HTR-8/SVneo (cell line): ENCODE results near the gene SLC35B2.

Experiments
- DNase-seq: peaks from one replicate; pipeline ENCODE4 v3.0.0; 2011; ENCODE audit warnings: low spot score, mixed read lengths; ENCODE audit not compliant: insufficient read length
- FAIRE-seq: peaks from 2 replicates; lab custom pipeline; 2011; peaks lifted over from hg19 to GRCh38; lab: Jason Lieb, UNC

Gene SLC35B2

GRCh38 chr6:44286747-44287146 is 29.4 kb upstream of the SLC35B2 start:
- DNase-seq (no peak), FAIRE-seq (no peak)

DNA sequence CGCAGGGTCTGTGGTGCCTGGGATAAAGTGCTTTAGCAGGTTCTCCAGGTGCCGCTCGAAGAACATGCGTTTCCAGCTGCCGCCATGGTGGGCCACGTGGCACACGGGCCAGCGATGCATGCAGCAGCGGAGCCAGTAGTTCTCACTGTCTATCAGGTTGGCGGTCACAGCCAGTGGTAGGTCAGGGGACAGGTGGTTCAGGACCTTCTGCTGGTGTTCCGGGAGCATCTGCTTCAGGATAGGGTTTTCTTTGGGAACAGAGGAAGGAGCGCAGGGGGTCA is 28.9 kb upstream of the SLC35B2 start:
- DNase-seq = no peak
- FAIRE-seq = no peak

DNA sequence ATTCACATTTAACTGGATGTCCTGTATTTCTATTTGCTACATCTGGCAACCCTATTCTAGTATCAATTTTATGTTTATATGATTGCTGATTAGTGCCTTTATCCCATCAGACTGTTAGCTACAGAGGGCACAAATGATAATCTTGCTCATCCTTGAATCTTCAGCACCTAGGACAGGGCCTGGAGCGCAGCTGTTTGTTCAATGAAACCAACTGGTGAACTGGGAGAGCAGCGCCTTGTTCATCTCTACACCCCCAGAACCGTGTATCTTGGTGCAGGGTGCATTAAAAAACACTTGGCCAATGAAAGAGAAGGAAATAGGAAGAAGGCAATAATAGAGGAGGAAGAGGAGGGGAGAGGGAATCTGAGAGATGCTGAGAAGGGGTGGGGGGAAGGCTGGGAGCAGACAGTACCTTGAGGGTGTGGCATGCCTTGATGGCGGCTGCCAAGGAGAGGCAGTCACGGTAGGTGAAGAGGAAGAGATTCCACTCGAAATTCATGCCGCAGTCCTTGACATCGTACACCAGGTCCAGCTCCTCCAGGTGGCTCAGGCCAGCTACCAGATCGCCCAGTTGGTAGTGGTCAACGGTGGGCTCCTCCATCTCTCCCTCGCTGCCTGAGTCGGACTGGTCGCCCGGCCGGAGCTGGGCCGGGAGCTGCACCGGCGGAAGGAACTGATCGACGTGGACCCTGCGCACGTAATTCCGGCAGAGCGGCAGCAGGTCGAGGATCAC is 28.4 kb upstream of the SLC35B2 start:
- FAIRE-seq (no peak), DNase-seq (no peak)

GRCh38 chr6:44284867-44285266 is 27.5 kb upstream of the SLC35B2 start:
- FAIRE-seq (no peak), DNase-seq (no peak)

DNA sequence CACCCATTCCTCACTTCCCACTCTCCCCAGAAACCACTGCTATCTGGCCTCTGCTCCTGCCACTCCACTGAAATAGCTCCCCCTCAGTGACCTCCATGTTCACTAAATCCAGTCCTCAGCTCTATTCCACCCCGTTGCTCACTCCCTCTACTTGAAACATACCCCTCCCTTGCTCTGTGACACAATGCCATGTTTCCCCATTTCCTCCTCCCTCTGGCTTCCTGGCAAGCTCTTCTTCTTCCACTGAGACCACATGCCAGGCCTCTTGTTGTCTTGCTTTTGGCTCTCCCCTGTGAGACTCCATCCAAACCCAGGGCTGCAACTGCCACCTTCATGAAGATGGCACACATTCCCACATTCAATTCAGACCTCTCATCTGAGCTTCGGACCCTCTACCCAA is 26.8 kb upstream of the SLC35B2 start:
- DNase-seq (no peak), FAIRE-seq (no peak)

GRCh38 chr6:44278774-44279697 is 21.7 kb upstream of the SLC35B2 start:
- no peak for FAIRE-seq
- DNase-seq = peak; percentile 59

DNA sequence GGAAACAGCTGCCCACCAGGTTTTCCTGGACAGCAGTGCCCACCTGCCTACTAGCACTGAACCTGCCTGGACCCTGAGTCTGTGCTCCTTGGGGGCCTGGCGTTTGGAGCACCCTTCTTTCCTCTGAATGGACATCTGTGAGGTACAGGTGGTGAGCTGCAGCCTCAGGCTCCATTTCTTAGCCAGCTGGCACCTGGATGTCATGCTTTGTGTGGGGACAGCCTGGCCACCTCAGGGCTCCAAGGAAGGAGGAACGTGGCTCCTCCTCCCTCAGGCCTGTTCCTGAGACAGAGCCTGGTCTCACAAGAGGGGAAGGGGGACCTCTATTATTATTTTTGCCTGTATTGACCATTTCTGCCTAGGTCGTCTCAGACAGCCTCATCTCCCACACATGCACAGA is 21.0 kb upstream of the SLC35B2 start:
- DNase-seq (no peak), FAIRE-seq (no peak)

- DNase-seq (no peak), FAIRE-seq (no peak)
These were observed 20.4 kb upstream of the SLC35B2 start for GRCh38 chr6:44277763-44278162.

GRCh38 chr6:44276667-44277640 is 19.6 kb upstream of the SLC35B2 start:
- DNase-seq = no peak
- no peak for FAIRE-seq

GRCh38 chr6:44275749-44276648 is 18.7 kb upstream of the SLC35B2 start:
- FAIRE-seq (no peak), DNase-seq (no peak)

DNA sequence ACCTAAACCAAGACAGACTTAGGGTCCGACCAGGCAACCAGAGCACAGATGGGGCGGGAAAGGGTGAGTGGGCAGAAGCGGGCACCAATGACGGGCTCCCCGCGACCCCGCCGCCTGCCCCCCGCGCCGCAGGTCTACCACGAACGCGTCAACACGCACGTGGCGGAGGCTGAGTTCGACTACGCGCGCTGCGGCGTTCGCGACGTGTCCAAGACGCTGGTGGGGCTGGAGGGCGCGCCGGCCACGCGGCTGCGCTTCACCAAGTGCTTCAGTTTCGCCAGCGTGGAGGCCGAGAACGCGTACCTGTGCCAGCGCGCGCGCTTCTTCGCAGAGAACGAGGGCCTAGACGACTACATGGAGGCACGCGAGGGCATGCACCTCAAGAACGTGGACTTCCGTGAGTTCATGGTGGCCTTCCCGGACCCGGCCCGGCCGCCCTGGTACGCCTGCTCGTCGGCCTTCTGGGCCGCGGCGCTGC is 18.0 kb upstream of the SLC35B2 start:
- FAIRE-seq = no peak
- DNase-seq = no peak

- FAIRE-seq (no peak), DNase-seq (no peak)
These were observed 16.3 kb upstream of the SLC35B2 start for GRCh38 chr6:44273617-44274016.

GRCh38 chr6:44272999-44273566 is 15.8 kb upstream of the SLC35B2 start:
- FAIRE-seq (peak; percentile 52), DNase-seq (no peak)

GRCh38 chr6:44272529-44272928 is 15.2 kb upstream of the SLC35B2 start:
- DNase-seq (no peak), FAIRE-seq (no peak)

GRCh38 chr6:44271914-44272313 is 14.6 kb upstream of the SLC35B2 start:
- DNase-seq = no peak
- no peak for FAIRE-seq

DNA sequence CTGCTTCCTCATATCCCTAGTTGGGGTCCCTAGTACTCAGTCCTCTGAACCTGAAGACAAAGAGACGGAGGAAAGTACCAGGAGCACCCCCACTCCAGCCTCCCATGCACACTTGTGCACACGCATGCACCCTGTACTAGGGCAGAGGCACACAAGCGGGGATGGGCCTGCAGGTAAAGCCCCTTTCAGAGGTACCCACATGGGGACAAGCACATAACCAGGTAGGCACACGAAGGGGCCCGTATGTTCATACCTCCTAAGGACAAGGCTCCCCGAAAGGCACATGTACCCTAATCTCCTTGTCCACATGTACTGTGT is 14.0 kb upstream of the SLC35B2 start:
- FAIRE-seq (no peak), DNase-seq (no peak)

DNA sequence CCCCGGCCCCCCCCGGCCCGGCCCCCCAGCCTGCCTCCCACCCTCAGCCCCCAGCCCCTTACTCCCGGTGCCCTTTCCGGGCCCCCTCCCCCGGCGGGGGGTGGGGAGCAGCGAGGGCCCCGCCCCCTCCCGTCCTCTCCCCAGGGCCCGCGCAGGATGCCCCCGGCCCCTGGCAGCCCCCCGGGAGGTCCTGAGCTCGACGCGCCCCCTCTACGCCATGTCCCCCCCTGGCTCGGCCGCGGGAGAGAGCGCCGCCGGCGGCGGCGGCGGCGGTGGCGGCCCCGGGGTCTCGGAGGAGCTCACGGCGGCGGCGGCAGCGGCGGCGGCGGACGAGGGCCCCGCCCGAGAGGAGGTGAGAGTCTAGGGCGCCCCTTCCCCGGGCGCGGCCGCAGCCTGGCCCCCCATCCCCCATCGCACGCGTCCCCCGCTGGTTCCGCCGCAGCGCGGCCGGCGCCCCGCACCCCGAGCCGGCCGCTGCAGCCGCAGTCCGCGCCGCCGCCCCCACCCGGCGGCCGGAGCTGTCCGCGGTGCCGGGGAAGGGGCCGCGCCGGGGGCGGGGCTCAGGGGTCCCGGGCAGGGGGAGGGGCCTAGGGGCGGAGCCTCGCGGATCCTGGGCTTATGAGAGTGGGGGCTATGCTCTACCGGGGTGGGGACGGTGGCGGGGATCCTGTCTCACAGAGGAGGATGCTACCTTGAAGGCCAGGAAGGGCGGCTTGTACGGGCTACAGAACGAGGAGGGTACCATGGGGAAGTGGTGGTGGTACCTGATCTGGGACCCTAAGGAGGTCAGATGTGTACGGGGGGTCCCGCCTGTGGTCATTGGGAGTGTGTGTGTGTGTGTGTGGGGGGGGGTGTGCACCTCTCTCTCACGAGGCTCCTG is 13.4 kb upstream of the SLC35B2 start:
- DNase-seq = no peak
- no peak for FAIRE-seq

GRCh38 chr6:44269921-44270525 is 12.7 kb upstream of the SLC35B2 start, which contains the start of gene TMEM151B:
Gene TMEM151B (plus strand): TSS chr6:44270450. CDS start chr6:44270743, 293 bp downstream.
- DNase-seq (no peak), FAIRE-seq (no peak)
